ENCODE results near the gene CTDSPL2. TPM values are rescaled to one million over a fixed set of nuclear protein-coding genes. Genes with fewer than 3 reads are reported as not detected.

CTDSPL2 gene
- total and polyA plus RNA-seq, 8 donors: 27.5 to 81.0 (median 64.7) TPM

DNA sequence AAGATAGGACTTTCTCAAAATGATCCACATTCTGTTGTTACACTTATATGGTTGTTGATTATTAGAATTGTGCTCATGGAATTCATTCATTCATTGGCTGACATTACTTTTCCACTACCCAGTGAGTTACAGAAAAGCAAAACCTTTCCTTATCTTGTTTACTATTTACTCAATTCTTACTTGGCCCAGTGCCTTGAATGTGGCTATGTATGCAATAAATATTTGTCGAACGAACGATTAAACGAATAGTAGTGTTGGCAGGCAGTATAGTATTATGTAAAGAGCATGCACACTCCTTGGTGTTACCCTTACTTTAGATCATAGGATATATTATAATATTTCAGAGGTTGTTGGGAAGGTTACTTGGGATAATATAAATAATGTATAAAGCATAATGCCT lies 31.0 kb downstream of the CTDSPL2 start:
- H3K27ac ChIP-seq: no peak overlapping the region
- no peaks in the 10 kb centered on the region for H3K9me3 ChIP-seq
- no peak for TF ChIP-seq CTCF (IDR thresholded peaks at IDR 0.05)
- H3K36me3 ChIP-seq: peaks cover 0 to 26% of the 10 kb centered on the region in 2 donors
- no peak for ATAC-seq
- peaks cover 0 to 6% of the 10 kb centered on the region in 2 donors for H3K4me1 ChIP-seq
- no peaks in the 10 kb centered on the region for H3K27me3 ChIP-seq
- intact Hi-C loops (cut with DNase I): no loop called here
- H3K4me3 ChIP-seq: no peak overlapping the region
- peak in 2 of 4 donors; percentile 1 to 6 for DNase-seq

DNA sequence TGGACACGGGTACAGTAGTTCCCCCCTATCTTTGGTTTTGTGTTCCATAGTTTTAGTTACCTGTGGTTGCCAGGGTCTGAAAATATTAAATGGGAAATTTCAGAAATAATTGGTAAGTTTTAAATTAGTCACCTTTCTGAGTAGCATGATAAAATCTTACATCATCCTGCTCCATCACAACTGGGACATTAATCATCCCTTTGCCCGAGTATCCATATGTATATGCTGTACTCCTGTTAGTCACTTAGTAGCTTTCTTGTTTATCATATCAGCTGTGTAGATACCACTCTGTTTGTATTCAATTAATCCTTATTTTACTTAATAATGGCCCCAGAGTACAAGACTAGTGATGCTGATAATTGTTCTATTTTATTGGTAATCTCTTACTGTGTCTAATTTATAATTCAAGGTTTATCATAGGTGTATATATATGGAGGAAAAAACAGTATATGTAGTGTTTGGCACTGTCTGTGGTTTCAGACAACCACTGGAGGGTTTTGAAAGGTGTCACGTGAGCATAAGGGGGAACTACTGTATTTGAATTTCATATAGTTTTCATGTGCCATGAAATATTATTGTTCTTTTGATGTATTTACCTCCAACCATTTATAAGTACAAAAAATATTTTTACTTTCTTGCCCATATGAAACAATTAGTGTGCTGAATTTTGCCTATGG lies 41.4 kb downstream of the CTDSPL2 start:
- TF ChIP-seq CTCF (IDR thresholded peaks at IDR 0.05): no peak
- Histone ChIP-seq H3K4me3 (no peak overlapping the region), H3K4me1 (peaks cover 0 to 5% of the 10 kb centered on the region in 2 donors), H3K27ac (no peak overlapping the region), H3K36me3 (peaks cover 0 to 28% of the 10 kb centered on the region in 2 donors), H3K27me3 (no peaks in the 10 kb centered on the region), H3K9me3 (no peaks in the 10 kb centered on the region)
- ATAC-seq (no peak), DNase-seq (no peak)
- intact Hi-C loops (cut with DNase I): no loop called here

GRCh38 chr15:44471885-44472455 lies 44.5 kb downstream of the CTDSPL2 start:
- intact Hi-C loops (cut with DNase I): no loop called here
- Histone ChIP-seq H3K27me3 (no peaks in the 10 kb centered on the region), H3K4me3 (no peak overlapping the region), H3K36me3 (peaks cover 0 to 20% of the 10 kb centered on the region in 2 donors), H3K9me3 (no peaks in the 10 kb centered on the region), H3K4me1 (peaks cover 0 to 5% of the 10 kb centered on the region in 2 donors), H3K27ac (no peak overlapping the region)
- ATAC-seq (no peak), DNase-seq (no peak)
- TF ChIP-seq CTCF (IDR thresholded peaks at IDR 0.05): no peak

GRCh38 chr15:44479343-44479742 lies 51.9 kb downstream of the CTDSPL2 start:
- DNase-seq (no peak), ATAC-seq (no peak)
- H3K36me3 ChIP-seq: peaks cover 0 to 3% of the 10 kb centered on the region in 2 donors
- no peaks in the 10 kb centered on the region for H3K9me3 ChIP-seq
- intact Hi-C loops (cut with DNase I): no loop called here
- H3K4me1 ChIP-seq: no peaks in the 10 kb centered on the region
- H3K27me3 ChIP-seq: no peaks in the 10 kb centered on the region
- no peak overlapping the region for H3K4me3 ChIP-seq
- TF ChIP-seq CTCF (IDR thresholded peaks at IDR 0.05): no peak
- no peak overlapping the region for H3K27ac ChIP-seq

DNA sequence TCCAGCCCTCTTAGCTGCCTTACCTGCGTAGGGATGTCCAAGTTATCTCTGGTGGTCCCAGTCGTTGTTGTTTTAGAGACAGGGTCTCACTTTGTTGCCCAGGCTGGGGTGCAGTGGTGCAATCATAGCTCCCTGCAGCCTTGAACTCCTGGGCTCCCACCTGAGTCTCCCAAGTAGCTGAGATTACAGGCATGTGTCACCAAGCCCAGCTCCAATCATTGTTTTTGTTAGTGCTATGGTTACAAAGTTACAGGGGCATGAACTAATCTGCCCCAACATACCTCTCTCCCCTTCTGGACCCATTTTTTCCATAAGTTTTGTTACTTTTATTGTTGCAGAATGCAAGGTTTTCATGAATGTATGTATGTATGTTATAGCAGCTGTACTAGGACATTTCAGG lies 54.7 kb downstream of the CTDSPL2 start:
- Histone ChIP-seq H3K36me3 (peaks cover 0 to 16% of the 10 kb centered on the region in 2 donors), H3K4me3 (no peak overlapping the region), H3K4me1 (no peaks in the 10 kb centered on the region), H3K27me3 (no peaks in the 10 kb centered on the region), H3K27ac (no peak overlapping the region), H3K9me3 (no peaks in the 10 kb centered on the region)
- DNase-seq (no peak), ATAC-seq (no peak)
- no peak for TF ChIP-seq CTCF (IDR thresholded peaks at IDR 0.05)
- intact Hi-C loops (cut with DNase I): no loop called here

All from left lung (tissue), 10 donors.